T follicular helper cell (primary cell): ENCODE results near the gene CFAP54.

ENCODE experiments used
- DNase-seq: peaks from one replicate; pipeline ENCODE4 v3.0.0-alpha.2; 2020; ENCODE audit warnings: low read depth

CFAP54 gene

DNA sequence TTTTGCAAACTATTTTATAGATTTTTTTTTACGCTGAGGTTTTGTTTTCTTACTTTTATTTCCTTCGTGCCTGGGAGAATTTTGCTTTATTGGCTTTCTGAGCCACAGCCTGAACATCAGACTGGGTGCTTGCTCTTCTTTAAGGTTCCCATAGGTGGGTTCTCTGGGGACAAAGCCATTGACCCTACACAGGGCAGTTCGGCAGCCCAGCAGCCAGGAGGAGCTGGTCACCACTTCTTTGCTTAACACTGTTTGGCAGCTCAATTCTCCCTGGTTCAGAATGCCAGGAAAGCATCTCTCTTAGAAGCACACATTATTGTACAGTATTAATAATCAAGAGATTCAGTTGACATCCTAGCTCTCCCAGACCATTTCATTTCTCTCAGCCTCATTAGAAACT lies 276.9 kb downstream of the CFAP54 start:
- no peak for DNase-seq

DNA sequence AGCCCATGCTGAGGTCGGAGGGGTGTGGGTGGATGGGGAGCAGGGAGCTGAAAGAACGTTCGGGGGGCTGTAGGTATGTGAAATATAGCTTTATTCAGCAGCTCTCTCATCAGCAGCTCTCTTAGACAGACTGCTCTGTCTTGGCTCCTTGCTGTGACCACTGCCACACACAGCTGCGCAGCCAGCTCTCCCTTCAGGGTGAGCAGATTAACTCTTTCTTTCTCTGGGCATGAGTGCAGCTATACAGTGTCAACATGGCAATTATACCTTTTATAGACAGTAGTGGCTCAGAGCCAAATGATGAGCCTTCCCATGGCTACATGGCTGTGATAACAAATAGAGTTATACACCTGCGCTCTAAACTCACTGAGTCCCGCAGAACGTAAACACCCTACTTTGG lies 280.0 kb downstream of the CFAP54 start:
- DNase-seq: no peak

DNA sequence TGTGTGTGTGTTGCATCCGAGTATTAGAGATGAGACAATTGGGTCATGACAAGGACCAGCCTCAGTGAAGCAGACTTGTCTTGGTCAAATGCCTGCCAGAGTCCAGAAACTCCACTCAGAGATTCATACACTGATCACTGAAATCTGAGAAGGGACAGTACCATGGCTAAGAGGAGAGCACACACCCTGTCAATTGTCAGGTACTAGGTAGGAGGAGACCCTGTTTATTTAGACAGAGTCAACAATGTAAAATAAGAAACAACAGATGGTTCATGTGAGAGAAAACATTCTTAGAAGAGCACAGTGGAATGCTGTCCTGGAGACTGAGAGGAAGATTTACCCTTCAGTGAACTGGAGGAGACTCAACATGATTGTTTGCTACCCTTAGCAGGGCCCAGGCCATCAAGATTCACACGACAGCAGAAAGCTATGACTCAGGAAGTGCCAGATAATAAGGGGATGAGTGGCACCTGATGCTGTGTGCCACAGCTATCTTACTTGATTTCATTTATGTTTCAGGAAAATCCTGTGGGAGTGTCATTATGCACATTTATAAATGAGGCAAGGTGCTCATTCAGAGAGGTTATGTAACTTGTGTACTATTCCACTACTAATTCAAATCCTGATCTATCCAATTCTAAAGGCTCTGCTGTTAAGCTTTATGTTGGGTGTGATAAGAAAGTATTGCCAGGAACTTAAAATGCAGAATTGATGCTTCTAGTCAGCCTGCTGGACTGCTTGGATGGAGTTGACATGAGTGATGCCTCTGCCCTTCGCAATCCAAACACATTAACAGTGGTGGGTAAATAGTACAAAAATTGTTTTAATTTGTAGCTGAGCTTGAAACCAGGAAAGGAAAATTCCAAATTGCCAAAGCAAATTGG lies 281.1 kb downstream of the CFAP54 start:
- no peak for DNase-seq

DNA sequence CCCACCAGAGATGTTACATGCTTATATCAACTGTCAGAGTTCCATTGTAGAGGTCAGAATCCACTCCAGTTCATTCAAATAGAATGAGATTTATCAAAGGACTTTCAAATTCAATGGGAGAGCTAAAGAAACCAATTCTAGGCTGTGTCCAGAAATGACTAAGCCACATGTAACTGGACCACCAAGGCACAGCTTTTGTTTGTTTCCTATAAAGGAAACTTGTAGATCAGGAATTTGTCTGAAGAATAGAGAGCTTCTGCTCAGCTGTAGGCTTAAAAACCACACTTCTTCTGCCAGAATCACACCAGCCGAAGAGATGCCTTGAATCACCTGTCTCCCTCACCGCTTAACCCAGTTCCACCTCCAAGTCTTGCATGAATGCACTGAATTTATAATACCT lies 283.7 kb downstream of the CFAP54 start:
- DNase-seq: no peak

DNA sequence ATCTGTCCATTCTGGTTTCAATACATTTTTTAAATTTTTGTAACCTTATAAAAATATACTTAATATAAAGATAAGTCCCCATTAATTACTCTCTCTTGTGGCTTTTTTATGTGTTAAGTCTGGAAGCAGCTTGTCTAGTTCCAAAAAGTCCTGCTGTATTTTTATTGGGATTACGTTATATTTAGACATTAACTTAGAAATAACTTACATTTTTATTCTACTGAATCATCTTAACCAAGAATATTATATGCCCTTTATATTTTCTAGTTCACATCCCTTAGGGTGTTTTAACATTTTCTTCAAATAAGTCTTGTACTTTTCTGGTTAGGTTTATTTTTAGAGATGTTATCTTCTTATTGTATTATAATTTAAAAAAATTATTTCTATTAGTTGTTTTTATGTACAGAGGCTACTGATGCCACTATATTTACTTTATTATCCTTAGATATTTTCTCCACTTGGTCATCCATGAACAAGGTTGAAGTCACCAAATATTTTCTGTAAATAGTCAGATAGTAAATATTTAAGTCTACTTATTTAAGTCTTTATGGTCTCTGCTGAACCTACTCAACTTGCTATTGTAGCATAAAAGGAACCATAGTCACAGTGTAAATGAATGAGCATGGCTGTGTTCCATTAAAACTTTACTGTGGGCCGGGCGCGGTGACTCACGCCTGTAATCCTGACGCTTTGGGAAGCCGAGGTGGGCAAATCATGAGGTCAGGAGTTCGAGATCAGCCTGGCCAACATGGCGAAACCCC lies 285.3 kb downstream of the CFAP54 start:
- no peak for DNase-seq

DNA sequence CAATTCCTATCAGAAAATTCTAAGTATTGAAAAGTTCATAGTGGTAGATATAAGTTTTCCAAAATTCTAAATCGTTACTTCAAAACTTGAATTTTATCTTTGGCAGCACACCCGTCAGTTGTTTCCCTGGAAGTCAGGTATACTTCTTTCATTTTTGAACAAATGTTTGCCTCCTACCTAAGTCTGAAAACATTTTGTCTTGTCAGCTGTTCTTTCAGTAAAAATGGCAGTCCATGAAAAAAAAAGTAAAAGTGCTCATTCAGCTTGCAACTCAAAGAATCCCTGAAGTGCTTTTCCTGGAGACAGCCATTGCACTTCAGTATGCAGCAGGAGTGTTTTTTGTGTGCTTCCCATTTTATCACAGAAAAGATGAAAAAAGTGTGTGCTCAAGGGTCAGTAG lies 287.5 kb downstream of the CFAP54 start:
- no peak for DNase-seq

DNA sequence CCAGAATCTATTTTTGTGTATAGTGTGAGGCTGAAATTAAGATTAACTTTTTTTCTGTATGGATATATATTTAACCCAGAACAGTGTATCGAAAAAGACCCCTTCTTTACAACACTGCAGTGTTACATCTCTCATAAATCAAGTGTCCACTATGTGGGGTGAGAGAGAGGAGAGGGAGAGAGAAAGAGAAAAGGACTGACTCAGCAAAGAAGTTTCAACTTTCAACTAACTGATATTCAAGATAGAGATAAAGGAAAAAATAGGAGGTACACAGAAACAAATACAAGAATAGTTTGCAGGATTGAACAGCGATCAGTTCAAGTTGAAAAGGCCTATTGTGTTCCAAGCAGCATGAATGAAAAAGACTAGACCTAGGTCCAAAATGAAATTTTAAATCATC lies 291.0 kb downstream of the CFAP54 start:
- DNase-seq: no peak

DNA sequence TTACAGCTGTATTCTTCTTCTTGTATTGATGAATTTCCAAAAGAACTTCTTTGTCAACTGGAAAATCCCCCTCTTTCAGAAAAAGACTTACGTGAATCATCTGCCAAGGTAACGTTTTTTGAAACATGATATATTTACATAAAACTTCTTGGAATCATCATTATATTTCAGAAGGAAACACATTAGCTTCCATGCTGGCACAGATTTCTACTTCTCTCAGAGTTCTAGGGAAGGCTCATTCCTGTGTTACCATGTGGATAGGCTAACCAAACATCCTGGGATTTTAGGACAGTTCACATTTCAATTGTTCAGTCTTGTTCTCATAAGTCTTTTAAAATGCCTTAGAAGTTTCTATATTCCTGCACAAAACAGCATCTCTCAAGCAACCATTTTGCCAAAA lies 297.4 kb downstream of the CFAP54 start:
- DNase-seq: no peak

DNA sequence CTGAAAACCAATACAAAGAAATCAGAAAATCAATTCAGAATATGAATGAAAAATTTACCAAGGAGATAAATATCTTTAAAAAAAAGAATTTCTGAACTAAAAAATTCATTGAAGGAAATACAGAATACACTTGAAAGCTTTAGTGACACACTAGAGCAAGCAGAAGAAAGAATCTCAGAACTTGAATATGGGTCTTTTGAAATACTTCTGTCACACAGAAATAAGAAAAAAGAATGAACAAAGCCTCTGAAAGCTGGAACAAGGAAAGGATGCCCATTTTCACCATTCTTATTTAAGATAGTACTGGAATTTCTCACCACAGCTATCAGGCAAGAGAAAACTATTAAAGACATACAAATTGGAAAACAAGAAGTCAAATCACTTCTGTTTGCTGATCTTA lies 314.6 kb downstream of the CFAP54 start:
- DNase-seq: no peak

DNA sequence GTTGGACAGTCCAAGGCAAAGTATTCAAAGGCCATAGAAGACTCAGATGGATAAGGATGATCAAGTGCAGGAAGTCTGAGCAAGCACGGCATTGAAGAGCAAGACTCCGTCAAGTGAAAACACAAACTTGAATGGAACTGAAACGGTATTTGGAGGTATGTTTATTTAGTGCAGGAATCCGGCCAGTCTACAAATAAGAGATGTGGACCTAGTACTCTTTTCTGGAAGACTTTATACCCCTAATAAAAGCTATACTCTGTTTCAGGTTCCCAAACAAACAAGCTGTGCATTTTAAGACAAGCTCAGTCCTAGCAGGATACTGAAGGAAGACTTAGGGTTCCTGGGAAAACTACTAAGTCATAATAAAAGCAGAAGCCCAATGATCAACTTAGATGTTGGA lies 316.9 kb downstream of the CFAP54 start:
- DNase-seq: no peak

DNA sequence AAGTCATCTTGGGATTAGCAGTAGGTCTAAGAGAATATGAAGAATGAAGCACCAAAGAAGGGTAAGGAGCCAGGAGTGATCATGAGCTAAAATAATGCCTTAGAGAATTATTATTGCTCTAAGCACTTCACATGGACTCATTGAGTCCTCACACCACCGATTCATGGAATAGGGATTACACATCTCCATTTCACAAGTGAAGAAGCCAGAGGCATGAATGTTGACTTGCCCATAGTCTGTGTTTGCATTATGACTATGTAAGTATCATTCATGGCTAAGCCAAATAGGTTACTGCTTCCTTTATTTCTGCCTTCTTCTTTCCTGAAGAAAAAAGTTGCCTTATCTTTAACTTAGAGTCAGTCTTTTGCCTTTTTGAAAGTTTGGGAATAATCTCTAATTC lies 318.4 kb downstream of the CFAP54 start:
- DNase-seq: no peak

DNA sequence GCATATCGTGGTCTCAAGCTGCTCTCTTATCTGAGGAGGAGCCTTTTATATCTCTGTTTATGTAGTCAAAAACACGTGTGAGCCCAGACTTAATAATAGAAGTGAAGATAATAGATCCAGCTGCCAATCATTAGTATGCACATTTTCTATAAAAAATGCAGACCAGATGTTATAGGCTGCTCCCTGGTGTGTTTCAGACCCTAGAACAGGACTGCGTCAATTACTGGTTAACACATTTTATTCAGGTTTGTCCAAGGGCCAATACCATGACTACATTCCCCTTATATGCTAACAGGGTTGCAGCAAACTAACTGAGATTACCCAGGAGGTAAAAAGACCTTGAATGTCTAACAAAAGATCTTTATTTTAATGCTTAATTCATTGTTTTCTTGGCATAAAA lies 319.2 kb downstream of the CFAP54 start:
- no peak for DNase-seq

DNA sequence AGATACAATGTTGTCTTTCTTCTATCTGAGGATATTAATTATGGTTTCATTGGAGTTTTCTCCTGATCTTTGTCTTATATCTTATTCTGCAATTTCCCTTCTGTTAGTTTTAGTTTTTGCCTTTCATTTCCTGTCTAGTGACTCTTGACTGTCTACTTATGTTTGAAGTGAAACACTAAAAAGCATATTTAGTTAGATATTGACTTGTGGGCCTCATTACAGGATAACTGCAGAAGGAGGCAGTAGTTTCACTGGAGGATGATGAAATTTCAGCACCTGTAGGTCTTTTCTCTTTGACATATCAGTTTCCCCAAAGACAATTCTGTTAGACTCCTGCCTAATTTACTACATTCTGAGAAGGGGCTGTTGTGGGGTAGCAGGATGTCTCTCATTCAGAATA lies 320.1 kb downstream of the CFAP54 start:
- DNase-seq: no peak

DNA sequence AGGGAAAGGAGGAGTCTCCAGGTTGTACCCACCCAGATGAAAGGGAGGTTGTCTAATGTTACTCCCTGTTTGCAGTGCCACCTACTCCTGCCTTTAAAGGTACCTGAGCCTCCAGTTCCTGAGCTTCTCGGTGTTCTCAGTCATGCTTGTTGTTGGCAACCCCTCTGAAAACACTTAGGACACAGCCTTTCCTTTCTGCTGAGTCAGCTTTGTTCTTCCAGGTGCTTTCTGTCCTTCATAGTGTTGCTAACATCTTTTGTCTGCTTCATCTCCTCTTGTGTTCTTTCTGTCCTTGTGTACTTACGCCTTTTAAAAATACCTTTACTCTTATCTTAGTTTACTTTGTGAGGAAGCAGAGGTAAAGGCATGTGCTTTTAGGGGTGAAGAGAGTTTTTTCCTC lies 320.7 kb downstream of the CFAP54 start:
- no peak for DNase-seq

DNA sequence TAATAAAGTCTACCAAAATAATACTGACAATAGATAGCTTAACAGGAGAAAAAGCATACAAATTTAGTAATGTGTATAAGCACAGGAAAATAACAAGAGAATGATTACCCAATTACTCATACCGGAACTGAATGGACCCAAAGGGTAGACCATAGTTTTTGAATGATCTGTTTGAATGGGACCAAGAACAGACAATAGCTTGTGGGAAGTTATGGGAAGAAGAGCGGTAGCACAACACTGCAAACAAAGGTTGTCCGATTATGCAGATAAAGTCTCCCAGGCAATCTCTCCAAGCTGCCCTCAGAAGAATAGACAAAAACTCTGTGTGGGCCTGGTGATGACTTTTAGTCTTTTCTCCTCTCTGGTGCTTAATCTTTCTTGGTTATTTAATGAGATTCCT lies 321.1 kb downstream of the CFAP54 start:
- DNase-seq: no peak

DNA sequence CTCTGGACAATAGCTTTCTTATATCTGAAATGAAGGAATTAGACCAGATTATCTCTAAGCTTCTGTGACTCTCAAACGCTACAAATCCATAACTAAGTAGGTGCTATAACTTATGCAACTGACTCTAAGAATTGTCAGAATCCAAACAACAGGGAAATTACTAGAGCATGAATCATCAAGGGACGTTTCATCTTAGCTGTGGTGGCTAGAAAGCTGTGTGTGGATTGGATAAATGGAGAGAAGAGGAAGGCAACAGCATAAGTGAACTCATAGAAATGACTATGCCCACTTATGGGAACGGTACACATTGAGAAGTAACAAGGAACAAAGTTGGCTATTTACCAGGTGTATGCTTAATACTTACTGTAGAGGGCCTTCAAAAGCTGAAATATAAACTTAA lies 321.7 kb downstream of the CFAP54 start:
- no peak for DNase-seq

DNA sequence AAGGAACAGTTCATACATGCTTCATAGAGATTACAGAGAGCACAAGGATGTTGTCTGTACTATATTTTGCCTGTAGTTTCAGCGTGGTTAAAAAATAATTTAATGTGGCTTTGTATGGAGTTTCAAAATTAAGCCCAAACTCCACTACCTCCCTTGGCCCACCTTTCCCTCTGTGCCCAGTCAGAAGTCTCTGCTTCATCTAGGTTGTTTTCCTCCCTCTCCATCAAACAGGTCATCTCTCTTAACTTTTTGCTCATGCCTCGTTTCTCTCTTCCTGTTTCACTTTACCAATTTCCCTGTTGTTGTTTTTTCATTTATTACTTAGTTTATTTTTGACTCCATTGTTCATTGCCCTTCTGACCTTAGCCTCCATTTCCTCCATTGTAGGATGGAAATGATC lies 322.8 kb downstream of the CFAP54 start:
- no peak for DNase-seq

DNA sequence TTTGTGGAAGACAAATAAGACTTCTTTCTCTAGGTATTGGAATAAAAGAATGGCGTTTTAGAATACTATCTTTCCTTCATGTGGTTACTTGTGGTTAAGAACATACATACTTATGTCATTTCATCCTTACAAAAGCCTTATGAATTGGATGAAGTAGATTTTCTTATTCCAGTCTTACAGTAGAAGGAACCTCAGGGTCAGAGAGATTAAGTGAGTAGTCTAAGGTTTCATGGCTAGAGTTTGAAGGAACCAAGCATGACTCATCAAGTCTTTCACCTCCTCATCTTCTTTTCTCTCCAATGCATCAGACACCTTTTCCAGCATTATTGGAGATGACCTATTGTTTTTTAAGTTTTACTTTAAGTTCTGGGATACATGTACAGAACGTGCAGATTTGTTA lies 324.8 kb downstream of the CFAP54 start:
- DNase-seq: no peak

DNA sequence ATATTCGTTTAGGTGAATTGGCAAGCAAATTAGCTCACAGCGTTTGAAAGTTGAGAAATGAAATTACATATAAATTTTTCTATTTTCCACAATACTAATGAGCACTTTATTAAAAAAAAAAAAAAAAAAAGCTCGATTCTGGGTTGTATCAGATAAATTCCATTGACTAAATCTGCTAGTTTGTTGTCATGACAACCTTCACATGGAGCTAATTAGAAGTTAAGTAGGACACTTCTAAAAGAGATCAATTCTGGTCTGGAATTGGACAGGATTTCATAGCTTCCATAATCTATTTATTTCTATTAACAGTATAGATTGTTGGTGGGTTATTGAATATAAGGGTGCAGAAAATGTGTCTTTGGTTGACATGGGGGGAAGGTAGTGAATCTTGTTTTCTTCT lies 332.2 kb downstream of the CFAP54 start:
- DNase-seq: no peak

DNA sequence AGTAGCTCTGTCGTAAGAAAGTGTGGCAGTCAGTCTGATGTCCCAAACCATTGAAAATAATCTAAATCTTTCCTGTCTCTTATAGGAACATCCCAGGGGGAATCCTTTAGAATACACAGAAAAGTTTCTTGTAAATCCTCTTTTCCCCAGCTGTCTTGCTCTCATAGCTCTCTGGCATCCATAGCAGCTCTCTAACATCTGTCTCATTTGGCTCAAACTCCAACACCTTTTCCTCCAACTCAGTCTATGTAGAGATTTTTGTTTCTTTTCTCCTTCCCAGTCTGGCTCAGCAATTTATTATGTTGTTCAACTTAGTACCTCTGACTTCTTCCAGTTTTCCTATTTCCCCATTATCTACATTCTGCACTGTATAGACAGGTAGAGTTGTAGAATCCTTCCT lies 333.3 kb downstream of the CFAP54 start:
- DNase-seq: no peak

DNA sequence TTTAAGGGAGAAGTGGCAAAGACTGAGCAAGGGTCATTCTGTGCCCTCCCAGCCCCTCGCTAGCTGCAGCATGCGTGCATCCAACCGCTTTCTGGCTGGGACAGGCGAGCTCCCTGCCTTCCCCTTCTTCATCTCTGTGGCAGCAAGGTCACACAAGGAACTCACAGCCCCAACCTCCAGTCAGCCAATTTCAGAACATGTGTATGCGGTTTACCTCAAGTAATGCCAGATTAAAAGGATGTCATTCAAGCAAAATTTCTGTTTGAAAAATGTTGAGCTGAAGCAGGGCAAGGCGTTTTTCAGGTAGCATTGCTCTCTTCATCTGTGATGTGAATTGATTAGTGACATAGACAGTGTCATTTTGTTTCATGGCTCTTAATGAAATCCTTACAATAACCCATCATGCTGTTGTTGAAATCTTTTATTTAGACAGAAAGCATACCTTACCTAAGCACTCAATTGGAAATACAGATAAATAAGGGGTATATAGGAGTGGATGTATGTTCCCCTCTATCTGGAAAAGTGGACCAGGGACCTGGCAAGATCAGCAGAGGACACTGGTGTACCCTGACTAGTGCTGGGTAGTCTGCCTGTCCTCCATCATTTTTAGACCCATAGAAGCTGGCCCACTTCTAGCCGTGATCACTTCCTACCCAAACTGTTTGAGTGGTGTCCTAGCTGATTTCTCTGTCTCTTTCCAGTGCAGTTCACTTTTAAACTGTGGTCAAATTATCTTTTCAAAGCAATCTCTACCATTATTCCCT lies 334.9 kb downstream of the CFAP54 start:
- DNase-seq: no peak

DNA sequence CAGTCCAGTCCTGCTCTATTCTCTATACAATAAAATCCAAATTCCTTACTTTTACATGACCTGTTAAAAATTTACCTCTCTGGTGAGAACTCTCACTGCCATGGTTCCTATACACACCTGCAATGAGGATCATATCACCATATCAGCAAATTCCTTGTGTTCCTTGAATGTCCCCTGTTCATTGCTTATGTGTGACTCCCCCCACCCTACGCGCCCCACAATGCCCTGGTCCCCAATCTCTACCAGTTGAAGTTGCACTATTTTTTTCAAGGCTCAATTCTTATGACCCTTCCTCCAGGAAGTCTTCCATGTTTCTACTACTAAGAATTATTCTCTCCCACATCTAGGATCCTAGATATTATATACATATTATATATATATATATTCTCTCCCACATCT lies 335.5 kb downstream of the CFAP54 start:
- DNase-seq: no peak
